Liver (tissue), 9 donors: Measurements from ENCODE around the gene SEMA4D. TPM values are rescaled to one million over a fixed set of nuclear protein-coding genes. Genes with fewer than 3 reads are reported as not detected.

Experiments used
- DNase-seq: peaks from one replicate; pipeline ENCODE4 v3.0.0-alpha.2; 2017; ENCODE audit warnings: low spot score
- H3K27ac ChIP-seq, 2 donors: one replicate each; pipeline ENCODE4 v1.7.0; 2013; ENCODE audit warnings: inconsistent platforms in 2 of 2, low read length in 2 of 2, control low read depth in 1 of 2, low read depth in 1 of 2, mild to moderate bottlenecking in 1 of 2
- H3K27me3 ChIP-seq, 4 donors: one replicate each; pipeline versions ENCODE4 v1.6.1 to v1.7.0; 2013; ENCODE audit warnings: low read length in 3 of 4, inconsistent platforms in 1 of 4, mild to moderate bottlenecking in 1 of 4, moderate library complexity in 1 of 4; ENCODE audit not compliant: control insufficient read depth in 4 of 4, insufficient read depth in 4 of 4
- H3K36me3 ChIP-seq, 4 donors: one replicate each; pipeline versions ENCODE4 v1.6.1 to v1.7.0; 2013; ENCODE audit warnings: low read length in 3 of 4, mild to moderate bottlenecking in 3 of 4, low read depth in 1 of 4, moderate library complexity in 1 of 4; ENCODE audit not compliant: control insufficient read depth in 4 of 4, insufficient read depth in 3 of 4
- H3K4me1 ChIP-seq, 4 donors: one replicate each; pipeline versions ENCODE4 v1.6.1 to v1.7.0; 2013; ENCODE audit warnings: low read length in 3 of 4, mild to moderate bottlenecking in 3 of 4, moderate library complexity in 1 of 4; ENCODE audit not compliant: control insufficient read depth in 4 of 4, insufficient read depth in 4 of 4
- H3K4me3 ChIP-seq, 3 donors: one replicate each; pipeline versions ENCODE4 v1.6.1 to v1.7.0; 2013; ENCODE audit warnings: low read length in 3 of 3, control low read depth in 1 of 3, low read depth in 1 of 3, mild to moderate bottlenecking in 1 of 3
- H3K9ac ChIP-seq, 2 donors: one replicate each; pipeline ENCODE4 v1.7.0; 2013; ENCODE audit warnings: low read length in 2 of 2, mild to moderate bottlenecking in 2 of 2, moderate library complexity in 2 of 2, control low read depth in 1 of 2, low read depth in 1 of 2
- H3K9me3 ChIP-seq, 4 donors: one replicate each; pipeline versions ENCODE4 v1.6.1 to v1.7.0; 2013; ENCODE audit warnings: low read length in 3 of 4; ENCODE audit not compliant: control insufficient read depth in 4 of 4
- EGR1 ChIP-seq, 2 donors: IDR thresholded peaks; 2 replicates each; pipeline ENCODE4 v1.6.1; 2016 to 2018; ENCODE audit warnings: antibody characterized with exemption in 2 of 2, low read depth in 2 of 2
- HNF4A ChIP-seq, 2 donors: conservative IDR thresholded peaks; 2 replicates each; pipeline ENCODE4 v1.6.1; 2016; ENCODE audit warnings: antibody characterized with exemption in 2 of 2, mild to moderate bottlenecking in 2 of 2
- HNF4G ChIP-seq: IDR thresholded peaks from 2 replicates; pipeline ENCODE4 v1.6.1; 2016; ENCODE audit warnings: antibody characterized with exemption
- NR2F2 ChIP-seq: IDR thresholded peaks from 2 replicates; pipeline ENCODE4 v1.6.1; 2016; ENCODE audit warnings: antibody characterized with exemption
- RAD21 ChIP-seq, 2 donors: IDR thresholded peaks; 2 replicates each; pipeline ENCODE4 v1.6.1; 2016; ENCODE audit warnings: antibody characterized with exemption in 2 of 2, mild to moderate bottlenecking in 2 of 2
- RXRA ChIP-seq, 2 donors: IDR thresholded peaks; 2 replicates each; pipeline ENCODE4 v1.6.1; 2017 to 2018; ENCODE audit warnings: antibody characterized with exemption in 2 of 2, mild to moderate bottlenecking in 1 of 2
- SP1 ChIP-seq: IDR thresholded peaks from 2 replicates; pipeline ENCODE4 v1.6.1; 2018; ENCODE audit warnings: antibody characterized with exemption, mild to moderate bottlenecking
- YY1 ChIP-seq: IDR thresholded peaks from 2 replicates; pipeline ENCODE4 v1.6.1; 2016; ENCODE audit warnings: antibody characterized with exemption, mild to moderate bottlenecking
- WGBS: extraction: QIAGEN DNeasy Blood & Tissue Kit; methylation state at CpG from one replicate; pipeline ENCODE4 v1.1.7; 2013; 5-methylcytosine and 5-hydroxymethylcytosine counted together
- polyA plus RNA-seq, 2 donors: library from polyadenylated mRNA; stranded (reverse) in 1 of 2; unstranded in 1 of 2; fragments of 200-250 nt in 1 of 2; fragments of >200 nt in 1 of 2; fragmentation: Nextera tagmentation in 1 of 2; extraction: Ambion mirVana in 1 of 2; gene quantifications; one replicate each; pipeline versions ENCODE4 v1.2.1 to v1.2.3, GENCODE V29; 2013 to 2015
- total RNA-seq, 2 donors: library from RNA; depleted of rRNA; stranded (reverse); fragments of >200 nt; gene quantifications; one replicate each; pipeline ENCODE4 v1.2.3, GENCODE V29; 2014
- TF ChIP-seq, protein P1 (sequence below): fragments of 150-350 bp; IDR thresholded peaks from 2 replicates; pipeline ENCODE4 v1.5.1; 2017; ENCODE audit warnings: improper control_type of control experiment, low read depth, low read length; ENCODE audit not compliant: missing input control
- TF ChIP-seq, protein P2 (sequence below): IDR thresholded peaks from 2 replicates; pipeline ENCODE4 v1.6.1; 2016; ENCODE audit warnings: antibody characterized with exemption, mild to moderate bottlenecking
- TF ChIP-seq, protein P3 (sequence below): IDR thresholded peaks from 2 replicates; pipeline ENCODE4 v1.6.1; 2016; ENCODE audit warnings: antibody characterized with exemption
- donor health status: healthy.
- donor health status: healthy.
- donor health status: healthy.
- donor health status: healthy.
- donor health status: healthy.

SEMA4D gene
- total and polyA plus RNA-seq, 4 donors, result 1.4 to 12.0 (median 4.1) TPM

DNA sequence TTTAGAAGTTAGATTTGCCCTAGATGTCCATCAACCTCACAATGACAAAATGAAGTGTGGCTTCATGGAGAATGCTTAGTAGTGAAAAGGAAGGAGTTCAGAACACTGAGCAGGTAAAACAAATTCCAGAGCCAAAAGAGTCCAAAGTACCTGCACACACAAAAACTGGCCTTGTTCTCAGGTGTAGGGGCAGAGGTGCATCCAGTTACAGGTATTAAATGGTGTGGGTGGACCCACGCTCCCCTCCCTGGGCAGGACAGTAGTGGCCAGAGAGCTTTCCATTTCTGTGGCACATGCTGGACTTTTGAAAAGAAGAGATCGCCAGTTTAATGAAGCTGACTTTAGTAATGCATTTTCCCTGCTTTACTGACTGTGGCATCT lies 132.4 kb downstream of the SEMA4D start (continued):
- TF ChIP-seq, protein P1, sequence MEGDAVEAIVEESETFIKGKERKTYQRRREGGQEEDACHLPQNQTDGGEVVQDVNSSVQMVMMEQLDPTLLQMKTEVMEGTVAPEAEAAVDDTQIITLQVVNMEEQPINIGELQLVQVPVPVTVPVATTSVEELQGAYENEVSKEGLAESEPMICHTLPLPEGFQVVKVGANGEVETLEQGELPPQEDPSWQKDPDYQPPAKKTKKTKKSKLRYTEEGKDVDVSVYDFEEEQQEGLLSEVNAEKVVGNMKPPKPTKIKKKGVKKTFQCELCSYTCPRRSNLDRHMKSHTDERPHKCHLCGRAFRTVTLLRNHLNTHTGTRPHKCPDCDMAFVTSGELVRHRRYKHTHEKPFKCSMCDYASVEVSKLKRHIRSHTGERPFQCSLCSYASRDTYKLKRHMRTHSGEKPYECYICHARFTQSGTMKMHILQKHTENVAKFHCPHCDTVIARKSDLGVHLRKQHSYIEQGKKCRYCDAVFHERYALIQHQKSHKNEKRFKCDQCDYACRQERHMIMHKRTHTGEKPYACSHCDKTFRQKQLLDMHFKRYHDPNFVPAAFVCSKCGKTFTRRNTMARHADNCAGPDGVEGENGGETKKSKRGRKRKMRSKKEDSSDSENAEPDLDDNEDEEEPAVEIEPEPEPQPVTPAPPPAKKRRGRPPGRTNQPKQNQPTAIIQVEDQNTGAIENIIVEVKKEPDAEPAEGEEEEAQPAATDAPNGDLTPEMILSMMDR, result no peak

DNA sequence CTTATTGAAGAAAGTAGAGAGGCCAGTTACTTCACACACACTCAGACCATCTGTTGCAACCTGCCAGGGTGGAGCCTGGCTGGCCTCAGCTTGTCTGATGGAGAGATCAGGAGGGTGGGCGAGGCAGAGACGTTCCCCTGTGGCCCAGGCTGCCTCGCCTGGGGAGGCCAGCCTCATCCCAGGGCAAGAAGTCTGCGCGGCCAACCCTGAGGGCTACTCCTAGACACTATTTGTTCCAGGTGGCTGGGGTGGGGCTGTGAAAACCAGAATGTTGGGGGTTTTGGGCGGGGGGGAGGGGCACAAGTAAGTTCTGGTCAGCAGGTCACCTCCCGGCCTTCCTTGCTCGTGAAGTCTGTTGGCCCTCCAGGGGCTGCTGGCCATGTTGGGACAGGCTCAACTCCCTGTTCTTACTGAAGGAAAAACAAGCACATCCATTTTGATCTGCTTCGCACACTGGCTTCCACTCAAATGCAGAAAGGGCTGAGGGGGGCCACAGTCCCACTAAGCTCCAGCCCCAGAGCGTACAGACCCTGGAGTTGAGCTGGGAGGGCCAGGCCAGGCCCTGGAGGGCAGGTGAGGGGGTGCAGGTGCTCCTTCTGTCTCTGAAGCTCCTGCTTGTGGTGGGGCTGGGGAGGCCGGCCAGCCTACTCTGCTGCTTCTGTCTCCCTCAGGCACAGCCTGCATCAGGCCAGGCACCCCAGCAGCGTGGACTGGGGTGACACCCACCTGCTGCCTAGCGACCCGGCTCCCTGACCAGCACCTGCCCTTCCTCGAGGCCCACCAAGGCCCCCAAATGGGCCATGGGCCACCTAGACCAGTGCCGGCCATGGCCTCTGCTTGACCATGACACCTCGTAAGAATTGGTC lies 133.0 kb downstream of the SEMA4D start:
- Histone ChIP-seq H3K4me3 (no peak overlapping the region), H3K27ac (no peak overlapping the region), H3K36me3 (peaks cover 5 to 22% (median 14%) of the 10 kb centered on the region in 4 donors), H3K27me3 (no peaks in the 10 kb centered on the region), H3K9me3 (no peaks in the 10 kb centered on the region), H3K9ac (no peak overlapping the region), H3K4me1 (peaks cover 0 to 2% (median 0%) of the 10 kb centered on the region in 4 donors)
- no peak for DNase-seq
- WGBS, result 92% methylated on average over 17 of the region's 17 CpGs
- TF ChIP-seq EGR1 (IDR thresholded peaks at IDR 0.05; ENCODE audit: low read depth in 2 of 2) (no peak), HNF4A (conservative IDR thresholded peaks at IDR 0.05) (no peak), RAD21 (IDR thresholded peaks at IDR 0.05) (no peak), RXRA (IDR thresholded peaks at IDR 0.05) (no peak), SP1 (no peak), HNF4G (no peak), NR2F2 (no peak), YY1 (no peak)
- TF ChIP-seq, protein P2, sequence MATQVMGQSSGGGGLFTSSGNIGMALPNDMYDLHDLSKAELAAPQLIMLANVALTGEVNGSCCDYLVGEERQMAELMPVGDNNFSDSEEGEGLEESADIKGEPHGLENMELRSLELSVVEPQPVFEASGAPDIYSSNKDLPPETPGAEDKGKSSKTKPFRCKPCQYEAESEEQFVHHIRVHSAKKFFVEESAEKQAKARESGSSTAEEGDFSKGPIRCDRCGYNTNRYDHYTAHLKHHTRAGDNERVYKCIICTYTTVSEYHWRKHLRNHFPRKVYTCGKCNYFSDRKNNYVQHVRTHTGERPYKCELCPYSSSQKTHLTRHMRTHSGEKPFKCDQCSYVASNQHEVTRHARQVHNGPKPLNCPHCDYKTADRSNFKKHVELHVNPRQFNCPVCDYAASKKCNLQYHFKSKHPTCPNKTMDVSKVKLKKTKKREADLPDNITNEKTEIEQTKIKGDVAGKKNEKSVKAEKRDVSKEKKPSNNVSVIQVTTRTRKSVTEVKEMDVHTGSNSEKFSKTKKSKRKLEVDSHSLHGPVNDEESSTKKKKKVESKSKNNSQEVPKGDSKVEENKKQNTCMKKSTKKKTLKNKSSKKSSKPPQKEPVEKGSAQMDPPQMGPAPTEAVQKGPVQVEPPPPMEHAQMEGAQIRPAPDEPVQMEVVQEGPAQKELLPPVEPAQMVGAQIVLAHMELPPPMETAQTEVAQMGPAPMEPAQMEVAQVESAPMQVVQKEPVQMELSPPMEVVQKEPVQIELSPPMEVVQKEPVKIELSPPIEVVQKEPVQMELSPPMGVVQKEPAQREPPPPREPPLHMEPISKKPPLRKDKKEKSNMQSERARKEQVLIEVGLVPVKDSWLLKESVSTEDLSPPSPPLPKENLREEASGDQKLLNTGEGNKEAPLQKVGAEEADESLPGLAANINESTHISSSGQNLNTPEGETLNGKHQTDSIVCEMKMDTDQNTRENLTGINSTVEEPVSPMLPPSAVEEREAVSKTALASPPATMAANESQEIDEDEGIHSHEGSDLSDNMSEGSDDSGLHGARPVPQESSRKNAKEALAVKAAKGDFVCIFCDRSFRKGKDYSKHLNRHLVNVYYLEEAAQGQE, result no peak
- TF ChIP-seq, protein P3, sequence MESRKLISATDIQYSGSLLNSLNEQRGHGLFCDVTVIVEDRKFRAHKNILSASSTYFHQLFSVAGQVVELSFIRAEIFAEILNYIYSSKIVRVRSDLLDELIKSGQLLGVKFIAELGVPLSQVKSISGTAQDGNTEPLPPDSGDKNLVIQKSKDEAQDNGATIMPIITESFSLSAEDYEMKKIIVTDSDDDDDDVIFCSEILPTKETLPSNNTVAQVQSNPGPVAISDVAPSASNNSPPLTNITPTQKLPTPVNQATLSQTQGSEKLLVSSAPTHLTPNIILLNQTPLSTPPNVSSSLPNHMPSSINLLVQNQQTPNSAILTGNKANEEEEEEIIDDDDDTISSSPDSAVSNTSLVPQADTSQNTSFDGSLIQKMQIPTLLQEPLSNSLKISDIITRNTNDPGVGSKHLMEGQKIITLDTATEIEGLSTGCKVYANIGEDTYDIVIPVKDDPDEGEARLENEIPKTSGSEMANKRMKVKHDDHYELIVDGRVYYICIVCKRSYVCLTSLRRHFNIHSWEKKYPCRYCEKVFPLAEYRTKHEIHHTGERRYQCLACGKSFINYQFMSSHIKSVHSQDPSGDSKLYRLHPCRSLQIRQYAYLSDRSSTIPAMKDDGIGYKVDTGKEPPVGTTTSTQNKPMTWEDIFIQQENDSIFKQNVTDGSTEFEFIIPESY, result no peak
- TF ChIP-seq, protein P1, result no peak
